ENCODE data around the gene BCAR3.
"Not testable (repeated sequence)": the region's sequence is repeated elsewhere in the genome, so short reads cannot be mapped to it uniquely, and the experiment has no call there.

BCAR3 gene

GRCh38 chr1:93687542-93687941 is 5.9 kb upstream of the BCAR3 start:
- DNase-seq, result no peak

- DNase-seq, result no peak
These were observed 5.0 kb upstream of the BCAR3 start for GRCh38 chr1:93686504-93687250.

- DNase-seq, result no peak
These were observed 4.3 kb upstream of the BCAR3 start for GRCh38 chr1:93685918-93686317.

- DNase-seq, result no peak
These were observed 1.6 kb upstream of the BCAR3 start for GRCh38 chr1:93683234-93683633.

GRCh38 chr1:93681989-93682412 is 364 bp upstream of the BCAR3 start:
- DNase-seq, result no peak

- peak; percentile 25 for DNase-seq
These were observed 1.1 kb downstream of the BCAR3 start for GRCh38 chr1:93680420-93681100.

- DNase-seq, result no peak
These were observed 1.6 kb downstream of the BCAR3 start for GRCh38 chr1:93680076-93680419.

- no peak for DNase-seq
These were observed 2.1 kb downstream of the BCAR3 start for GRCh38 chr1:93679546-93679945.

- no peak for DNase-seq
These were observed 2.6 kb downstream of the BCAR3 start for GRCh38 chr1:93678946-93679480.

GRCh38 chr1:93678491-93678890 is 3.1 kb downstream of the BCAR3 start:
- no peak for DNase-seq

- no peak for DNase-seq
These were observed 3.9 kb downstream of the BCAR3 start for GRCh38 chr1:93677729-93678128.

- no peak for DNase-seq
These were observed 5.2 kb downstream of the BCAR3 start for GRCh38 chr1:93676427-93676826.

- no peak for DNase-seq
These were observed 5.7 kb downstream of the BCAR3 start for GRCh38 chr1:93675931-93676330.

- DNase-seq, result no peak
These were observed 6.4 kb downstream of the BCAR3 start for GRCh38 chr1:93675271-93675670.

GRCh38 chr1:93674071-93674470 is 7.6 kb downstream of the BCAR3 start:
- not testable (repeated sequence) for DNase-seq

- DNase-seq, result no peak
These were observed 8.3 kb downstream of the BCAR3 start for GRCh38 chr1:93673163-93673829.

- no peak for DNase-seq
These were observed 9.0 kb downstream of the BCAR3 start for GRCh38 chr1:93672477-93673162.

- DNase-seq, result no peak
These were observed 9.6 kb downstream of the BCAR3 start for GRCh38 chr1:93672069-93672468.

GRCh38 chr1:93671099-93671621 is 10.5 kb downstream of the BCAR3 start:
- DNase-seq, result no peak

GRCh38 chr1:93670141-93670540 is 11.5 kb downstream of the BCAR3 start:
- DNase-seq, result no peak

GRCh38 chr1:93669369-93669768 is 12.3 kb downstream of the BCAR3 start:
- no peak for DNase-seq

- DNase-seq, result no peak
These were observed 12.7 kb downstream of the BCAR3 start for GRCh38 chr1:93668951-93669350.

GRCh38 chr1:93668121-93668520 is 13.5 kb downstream of the BCAR3 start:
- DNase-seq, result no peak

Measured in CD4-positive, alpha-beta T cell treated with Interleukin-21 for 1 hour (primary cell).